Upper lobe of left lung (tissue), 6 donors: ENCODE results near the gene PTPRD. TPM values are rescaled to one million over a fixed set of nuclear protein-coding genes. Genes with fewer than 3 reads are reported as not detected.

Experiments
- ATAC-seq, 2 donors: fragments of 200-7000 bp; cut with Tn5 transposase; one replicate each; pipeline ENCODE4 v1.9.1; 2022; ENCODE audit warnings: mild to moderate bottlenecking in 2 of 2, moderate library complexity in 2 of 2; ENCODE audit not compliant: low FRiP score in 2 of 2
- DNase-seq, 2 donors: peaks; one replicate each; pipeline ENCODE4 v3.0.0-alpha.2; 2019 to 2020
- H3K27ac ChIP-seq, 4 donors: fragments of 200-600 bp; sonication (generic); one replicate each; pipeline ENCODE4 v1.5.1; 2016 to 2019
- H3K27me3 ChIP-seq, 4 donors: fragments of 200-600 bp; sonication (generic); one replicate each; pipeline ENCODE4 v1.5.1; 2017 to 2019
- H3K36me3 ChIP-seq, 4 donors: fragments of 200-600 bp; sonication (generic); one replicate each; pipeline ENCODE4 v1.5.1; 2016 to 2019
- H3K4me1 ChIP-seq, 4 donors: fragments of 200-600 bp; sonication (generic); one replicate each; pipeline ENCODE4 v1.5.1; 2018 to 2019
- H3K4me3 ChIP-seq, 4 donors: fragments of 200-600 bp; sonication (generic); one replicate each; pipeline ENCODE4 v1.5.1; 2017 to 2019; ENCODE audit warnings: mild to moderate bottlenecking in 2 of 4, moderate library complexity in 1 of 4
- H3K9me3 ChIP-seq, 4 donors: fragments of 200-600 bp; sonication (generic); one replicate each; pipeline ENCODE4 v1.5.1; 2018 to 2019
- EP300 ChIP-seq, 4 donors: sonication (generic); formaldehyde crosslinking; IDR thresholded peaks; one replicate each; pipeline ENCODE4 v1.5.1; 2017; ENCODE audit warnings: antibody characterized with exemption in 4 of 4, control low read depth in 2 of 4
- POLR2A ChIP-seq, 4 donors: fragments of 450-650 bp; IDR thresholded peaks; one replicate each; pipeline ENCODE4 v1.5.1; 2016 to 2017; ENCODE audit warnings: antibody characterized with exemption in 4 of 4, mild to moderate bottlenecking in 2 of 4
- POLR2AphosphoS5 ChIP-seq, 2 donors: sonication (generic); formaldehyde crosslinking; IDR thresholded peaks; one replicate each; pipeline ENCODE4 v1.5.1; 2017; ENCODE audit warnings: antibody characterized with exemption in 2 of 2
- WGBS, 2 donors: methylation state at CpG; one replicate each; pipeline ENCODE4 v1.1.5; 2017 to 2018; 5-methylcytosine and 5-hydroxymethylcytosine counted together
- total RNA-seq, 6 donors: library from RNA; depleted of rRNA in 4 of 6; stranded (reverse); fragments of >200 nt in 4 of 6; gene quantifications; one replicate each; pipeline versions ENCODE4 v1.1.0 to v1.2.1, GENCODE V29; 2016 to 2021
- TF ChIP-seq, protein P1 (sequence below), 6 experiments: fragments of 450-650 bp in 4 of 6; fragments of 200-600 bp in 2 of 6; sonication (generic) in 2 of 6; IDR thresholded peaks; one replicate each; pipeline ENCODE4 v1.5.1; 2016 to 2019; ENCODE audit warnings: antibody characterized with exemption in 6 of 6
- donor health status: DM: no; HTN: no; CAD: no; lungs with moderate emphysema.
- donor health status: DM: no; HTN: yes; CAD: no; lungs with severe emphysema.

The PTPRD gene
- total RNA-seq, 6 donors from 2014 or later: 7.4 to 46.1 (median 14.5) TPM

DNA sequence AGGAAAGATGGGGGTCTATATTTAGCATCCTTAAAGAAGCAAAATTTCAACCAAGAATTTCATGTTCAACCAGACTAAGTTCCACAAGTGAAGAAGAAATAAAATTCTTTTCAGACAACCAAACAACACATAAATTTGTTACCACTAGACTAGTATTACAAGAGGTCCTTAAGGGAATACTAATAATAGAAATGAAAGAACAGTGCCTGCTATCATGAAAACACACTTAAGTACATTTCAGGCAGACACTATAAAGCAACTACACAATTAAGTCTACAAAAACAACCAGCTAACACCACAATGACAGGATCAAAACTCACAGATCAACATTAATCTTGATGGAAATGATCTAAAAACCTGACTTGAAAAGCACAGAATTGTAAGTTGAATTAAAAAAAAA, 477.2 kb downstream of the PTPRD start:
- TF ChIP-seq EP300 (IDR thresholded peaks at IDR 0.05) (no peak), POLR2AphosphoS5 (IDR thresholded peaks at IDR 0.05) (no peak), POLR2A (IDR thresholded peaks at IDR 0.05) (no peak)
- TF ChIP-seq, protein P1, sequence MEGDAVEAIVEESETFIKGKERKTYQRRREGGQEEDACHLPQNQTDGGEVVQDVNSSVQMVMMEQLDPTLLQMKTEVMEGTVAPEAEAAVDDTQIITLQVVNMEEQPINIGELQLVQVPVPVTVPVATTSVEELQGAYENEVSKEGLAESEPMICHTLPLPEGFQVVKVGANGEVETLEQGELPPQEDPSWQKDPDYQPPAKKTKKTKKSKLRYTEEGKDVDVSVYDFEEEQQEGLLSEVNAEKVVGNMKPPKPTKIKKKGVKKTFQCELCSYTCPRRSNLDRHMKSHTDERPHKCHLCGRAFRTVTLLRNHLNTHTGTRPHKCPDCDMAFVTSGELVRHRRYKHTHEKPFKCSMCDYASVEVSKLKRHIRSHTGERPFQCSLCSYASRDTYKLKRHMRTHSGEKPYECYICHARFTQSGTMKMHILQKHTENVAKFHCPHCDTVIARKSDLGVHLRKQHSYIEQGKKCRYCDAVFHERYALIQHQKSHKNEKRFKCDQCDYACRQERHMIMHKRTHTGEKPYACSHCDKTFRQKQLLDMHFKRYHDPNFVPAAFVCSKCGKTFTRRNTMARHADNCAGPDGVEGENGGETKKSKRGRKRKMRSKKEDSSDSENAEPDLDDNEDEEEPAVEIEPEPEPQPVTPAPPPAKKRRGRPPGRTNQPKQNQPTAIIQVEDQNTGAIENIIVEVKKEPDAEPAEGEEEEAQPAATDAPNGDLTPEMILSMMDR (IDR thresholded peaks at IDR 0.05): no peak
- no peak overlapping the region for H3K27ac ChIP-seq
- DNase-seq (no peak), ATAC-seq (no peak)
- no peaks in the 10 kb centered on the region for H3K4me1 ChIP-seq
- H3K36me3 ChIP-seq: no peaks in the 10 kb centered on the region
- no peaks in the 10 kb centered on the region for H3K9me3 ChIP-seq
- H3K4me3 ChIP-seq: no peak overlapping the region
- H3K27me3 ChIP-seq: no peaks in the 10 kb centered on the region

DNA sequence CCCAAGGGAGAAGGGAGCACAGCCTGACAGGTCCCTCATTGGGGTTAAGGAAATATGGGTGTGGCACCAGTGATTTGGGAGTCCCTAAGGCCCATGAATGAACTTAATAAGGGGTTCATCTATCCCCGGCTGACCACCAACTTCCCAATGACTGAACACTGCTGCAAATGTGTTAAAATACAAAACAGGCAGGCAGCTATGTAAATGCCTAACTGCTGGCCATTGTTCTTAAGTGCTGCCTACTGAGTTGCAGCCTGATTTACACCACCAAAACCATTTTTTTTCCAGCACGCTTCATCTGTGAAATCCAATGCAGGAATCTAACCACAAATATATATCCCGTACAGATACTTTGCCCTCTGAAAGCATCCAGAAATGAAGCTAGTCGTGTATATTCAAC, 478.5 kb downstream of the PTPRD start:
- no peak overlapping the region for H3K27ac ChIP-seq
- H3K36me3 ChIP-seq: no peaks in the 10 kb centered on the region
- no peaks in the 10 kb centered on the region for H3K27me3 ChIP-seq
- no peaks in the 10 kb centered on the region for H3K4me1 ChIP-seq
- ATAC-seq: no peak
- H3K9me3 ChIP-seq: no peaks in the 10 kb centered on the region
- no peak overlapping the region for H3K4me3 ChIP-seq
- DNase-seq: no peak
- TF ChIP-seq, protein P1 (IDR thresholded peaks at IDR 0.05): no peak
- TF ChIP-seq EP300 (IDR thresholded peaks at IDR 0.05) (no peak), POLR2A (IDR thresholded peaks at IDR 0.05) (no peak), POLR2AphosphoS5 (IDR thresholded peaks at IDR 0.05) (no peak)
- WGBS, 2 donors: 80 to 82% methylated on average over 4 of the region's 4 CpGs

DNA sequence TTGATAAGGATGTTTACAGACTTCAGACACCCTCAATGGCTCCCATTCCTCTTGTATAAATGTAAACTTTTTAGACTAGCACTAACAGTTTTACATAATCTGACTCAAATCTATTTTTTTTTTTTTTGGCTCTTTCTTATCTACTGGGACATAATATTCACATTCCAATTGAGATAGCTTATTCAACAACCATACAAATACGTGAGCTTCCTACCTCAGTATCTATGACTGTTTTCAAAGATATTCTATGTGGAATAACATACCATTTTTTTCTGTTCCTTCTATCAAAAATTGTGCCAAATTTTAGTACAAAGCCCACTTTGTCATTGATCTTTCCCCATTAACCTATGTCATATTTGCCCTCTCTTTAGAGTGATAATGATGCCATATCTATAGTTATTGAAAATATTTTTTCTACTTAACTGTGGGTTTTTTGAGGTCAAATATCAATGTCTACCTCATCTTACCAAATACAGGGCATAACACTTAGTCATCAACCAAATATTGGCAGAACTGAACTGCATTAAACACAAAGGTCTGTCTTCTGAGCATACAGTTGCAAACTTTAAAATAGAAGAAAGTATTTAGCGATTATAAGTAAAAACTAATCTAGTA, 482.6 kb downstream of the PTPRD start:
- ATAC-seq (no peak), DNase-seq (no peak)
- Histone ChIP-seq H3K4me1 (no peaks in the 10 kb centered on the region), H3K27me3 (no peaks in the 10 kb centered on the region), H3K36me3 (no peaks in the 10 kb centered on the region), H3K4me3 (no peak overlapping the region), H3K9me3 (no peaks in the 10 kb centered on the region), H3K27ac (no peak overlapping the region)
- TF ChIP-seq POLR2AphosphoS5 (IDR thresholded peaks at IDR 0.05): no peak
- TF ChIP-seq, protein P1 (IDR thresholded peaks at IDR 0.05): no peak
- TF ChIP-seq EP300 (IDR thresholded peaks at IDR 0.05): no peak
- no peak for TF ChIP-seq POLR2A (IDR thresholded peaks at IDR 0.05)
- WGBS, 2 donors: 50 to 54% methylated on average over 2 of the region's 2 CpGs

DNA sequence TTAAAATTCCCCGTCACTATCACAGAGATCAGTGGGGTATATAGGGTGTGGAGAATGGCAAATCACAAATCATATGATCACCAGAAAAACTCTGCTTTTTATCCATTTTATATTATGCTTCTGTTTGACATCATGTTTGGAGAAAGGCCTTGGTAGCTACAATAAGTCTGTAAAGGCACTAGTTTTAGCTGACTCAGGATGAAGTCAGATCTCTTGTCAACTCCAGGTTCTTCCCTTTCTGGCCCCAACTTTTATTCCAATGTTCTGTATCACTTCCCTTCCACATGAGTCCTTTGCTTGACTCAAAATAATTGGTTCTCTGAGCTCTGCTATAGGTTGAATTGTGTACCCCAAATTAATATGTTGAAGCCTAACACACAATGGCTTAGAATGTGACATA, 484.9 kb downstream of the PTPRD start:
- Histone ChIP-seq H3K27me3 (no peaks in the 10 kb centered on the region), H3K27ac (no peak overlapping the region), H3K4me3 (no peak overlapping the region), H3K9me3 (no peaks in the 10 kb centered on the region), H3K4me1 (no peaks in the 10 kb centered on the region), H3K36me3 (no peaks in the 10 kb centered on the region)
- DNase-seq (no peak), ATAC-seq (no peak)
- TF ChIP-seq, protein P1 (IDR thresholded peaks at IDR 0.05): no peak
- TF ChIP-seq POLR2AphosphoS5 (IDR thresholded peaks at IDR 0.05) (no peak), EP300 (IDR thresholded peaks at IDR 0.05) (no peak), POLR2A (IDR thresholded peaks at IDR 0.05) (no peak)
- WGBS, 2 donors: 81 to 87% methylated on average over 1 of the region's 1 CpG

DNA sequence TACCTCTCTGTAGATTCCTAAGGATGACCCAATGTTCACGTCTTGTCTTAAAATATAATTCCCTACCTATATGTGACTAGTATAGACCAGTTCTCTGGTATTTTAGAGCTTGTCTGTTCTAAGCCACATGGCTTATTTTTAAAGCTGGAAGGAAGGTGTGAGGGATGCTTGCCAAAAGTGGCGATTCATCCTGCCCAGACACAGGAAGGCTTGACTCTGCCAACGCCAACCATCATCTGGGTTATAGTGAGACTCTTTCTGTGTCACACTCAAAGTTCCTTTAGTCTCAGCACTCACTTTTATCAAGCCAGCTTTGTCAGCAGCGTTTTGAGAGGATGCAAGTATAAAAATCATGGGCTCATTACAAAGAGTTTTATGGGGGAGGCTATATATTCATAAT, 500.0 kb downstream of the PTPRD start:
- no peaks in the 10 kb centered on the region for H3K4me1 ChIP-seq
- no peak overlapping the region for H3K27ac ChIP-seq
- no peak for ATAC-seq
- no peaks in the 10 kb centered on the region for H3K9me3 ChIP-seq
- no peaks in the 10 kb centered on the region for H3K36me3 ChIP-seq
- no peak for DNase-seq
- WGBS, 2 donors: 42 to 43% methylated on average over 4 of the region's 4 CpGs
- no peaks in the 10 kb centered on the region for H3K27me3 ChIP-seq
- H3K4me3 ChIP-seq: no peak overlapping the region
- no peak for TF ChIP-seq EP300 (IDR thresholded peaks at IDR 0.05)
- TF ChIP-seq, protein P1 (IDR thresholded peaks at IDR 0.05): no peak
- no peak for TF ChIP-seq POLR2AphosphoS5 (IDR thresholded peaks at IDR 0.05)
- no peak for TF ChIP-seq POLR2A (IDR thresholded peaks at IDR 0.05)
